Jurkat, Clone E6-1 (cell line): Measurements from ENCODE around the gene ZG16. TPM values are rescaled to one million over a fixed set of nuclear protein-coding genes. Genes with fewer than 3 reads are reported as not detected.
"Not testable (repeated sequence)": the region's sequence is repeated elsewhere in the genome, so short reads cannot be mapped to it uniquely, and the experiment has no call there.

ENCODE experiments used
- DNase-seq: peaks from one replicate; pipeline ENCODE4 v3.0.0-alpha.2; 2011; ENCODE audit warnings: low read depth, low spot score
- H3K4me3 ChIP-seq: 2 replicates; pipeline ENCODE4 v1.5.1; 2011; ENCODE audit warnings: mild to moderate bottlenecking, low read length, control low read depth, moderate library complexity
- polyA plus RNA-seq: library from polyadenylated mRNA; unstranded; fragments of >200 nt; gene quantifications from one replicate; pipeline ENCODE4 v1.2.1, GENCODE V29; 2012; ENCODE audit warnings: missing spikeins; ENCODE audit not compliant: insufficient read length, insufficient read depth

ZG16 gene, protein sequence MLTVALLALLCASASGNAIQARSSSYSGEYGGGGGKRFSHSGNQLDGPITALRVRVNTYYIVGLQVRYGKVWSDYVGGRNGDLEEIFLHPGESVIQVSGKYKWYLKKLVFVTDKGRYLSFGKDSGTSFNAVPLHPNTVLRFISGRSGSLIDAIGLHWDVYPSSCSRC
- polyA plus RNA-seq = not detected

DNA sequence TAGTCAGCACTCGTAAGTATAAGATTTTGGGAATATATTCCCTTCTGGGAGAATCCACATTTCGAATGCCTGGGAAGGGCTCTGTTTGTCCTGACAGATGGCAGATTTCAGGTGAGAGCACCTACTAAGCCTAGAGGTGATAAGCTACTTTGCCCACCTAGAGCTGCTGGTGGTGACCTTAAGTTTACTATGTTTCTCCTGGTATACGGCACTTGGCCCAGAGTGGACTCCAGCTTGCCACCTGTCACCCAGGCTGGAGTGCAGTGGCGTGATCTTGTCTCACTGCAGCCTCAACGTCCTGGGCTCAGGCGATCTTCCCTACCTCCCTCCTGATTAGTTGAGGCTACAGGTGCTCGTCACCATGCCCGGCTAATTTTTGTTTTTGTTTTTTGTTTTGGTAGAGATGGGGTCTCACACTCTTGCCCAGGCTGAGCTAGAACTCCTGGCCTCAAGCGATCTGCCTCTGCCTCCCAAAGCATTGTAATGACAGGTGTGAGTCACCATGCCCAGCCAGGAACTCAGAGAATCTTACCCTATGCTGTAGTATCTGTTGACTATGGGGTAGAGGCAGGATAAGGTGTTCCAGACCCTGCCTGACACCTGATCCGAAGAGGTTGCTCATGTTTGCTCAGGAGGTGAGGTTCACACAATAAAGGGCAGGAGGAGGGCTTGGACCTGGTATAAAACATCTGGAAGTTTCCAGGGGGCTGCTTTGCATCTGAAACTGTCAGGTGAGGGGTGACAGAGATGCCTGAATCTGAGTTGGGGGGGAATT is at the start of gene ZG16:
Gene ZG16, plus strand, starts transcription at position 681 of the 775 bp plus-strand sequence. CDS start 1,011 bp downstream, outside the sequence.
- no peak for DNase-seq

DNA sequence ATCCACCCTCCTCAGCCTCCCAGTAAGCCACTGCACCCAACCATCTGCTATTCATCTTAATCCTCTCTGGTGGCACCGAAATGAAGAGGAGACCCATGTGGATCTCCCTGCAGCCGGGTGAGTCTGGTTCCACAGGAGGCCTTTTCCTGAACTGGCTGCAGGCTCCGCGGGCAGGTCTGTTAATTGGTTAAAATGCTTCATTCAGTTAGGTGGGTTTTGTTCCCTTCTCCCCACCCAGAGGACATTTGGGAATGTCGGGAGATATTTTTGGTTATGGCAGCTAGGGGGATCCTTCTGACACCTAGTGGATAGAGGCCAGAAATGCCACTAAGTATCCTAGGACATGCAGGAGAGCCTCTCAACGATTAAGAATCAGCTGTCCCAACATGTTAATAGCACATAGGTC is 48.9 kb upstream of the ZG16 start:
- peak; percentile 31 for DNase-seq
- no peak overlapping the region for H3K4me3 ChIP-seq

More for the DNA sequence above, at the start of gene ZG16:
- no peak within 1 kb of the TSS for H3K4me3 ChIP-seq

DNA sequence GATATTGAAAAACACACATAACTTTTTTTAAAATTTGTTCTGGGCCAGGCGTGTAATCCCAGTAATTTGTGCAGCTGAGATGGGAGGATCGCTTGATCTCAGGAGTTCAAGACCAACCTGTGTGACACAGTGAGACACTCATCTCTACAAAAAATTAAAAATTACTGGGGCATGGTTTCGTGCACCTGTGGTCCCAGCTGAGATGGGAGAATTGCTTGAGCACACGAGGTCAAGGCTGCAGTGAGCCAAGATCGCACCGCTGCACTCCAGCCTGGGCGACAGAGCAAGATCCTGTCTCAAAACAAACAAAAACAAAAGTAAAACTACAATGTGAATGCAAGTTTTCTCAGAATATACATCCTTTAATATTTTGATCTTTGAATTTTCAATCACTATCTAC is 47.4 kb upstream of the ZG16 start:
- DNase-seq = no peak
- H3K4me3 ChIP-seq = no peak overlapping the region

DNA sequence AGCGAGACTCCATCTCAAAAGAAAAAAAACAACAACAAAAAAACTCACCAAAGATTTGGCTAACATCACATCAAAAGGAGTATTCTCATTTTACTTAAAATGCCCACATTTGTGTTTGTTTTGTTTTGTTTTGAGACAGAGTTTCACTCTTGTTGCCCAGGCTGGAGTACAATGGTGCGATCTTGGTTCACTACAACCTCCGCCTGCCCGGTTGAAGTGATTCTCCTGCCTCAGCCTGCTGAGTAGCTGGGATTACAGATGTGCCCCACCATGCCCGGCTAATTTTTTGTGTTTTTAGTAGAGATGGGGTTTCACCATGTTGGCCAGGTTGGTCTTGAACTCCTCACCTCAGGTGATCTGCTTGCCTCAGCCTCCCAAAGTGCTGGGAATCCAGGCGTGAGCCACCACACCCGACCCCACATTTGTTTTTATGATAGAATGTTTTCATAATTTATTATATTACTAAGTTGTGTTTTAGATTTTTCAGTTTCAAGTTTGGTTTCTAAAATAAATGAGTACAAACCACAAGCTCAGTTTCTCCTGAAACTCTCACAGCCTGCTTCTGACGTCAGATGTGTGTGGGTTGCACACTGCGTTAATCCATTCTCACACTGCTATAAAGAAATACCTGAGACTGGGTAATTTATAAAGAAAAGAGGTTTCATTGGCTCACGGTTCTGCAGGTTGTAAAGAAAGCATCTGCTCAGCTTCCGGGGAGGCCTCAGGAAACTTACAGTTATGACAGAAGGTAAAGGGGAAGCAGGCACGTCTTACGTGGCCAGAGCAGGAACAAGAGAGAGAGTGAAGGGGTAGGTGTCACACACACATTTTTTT is 46.1 kb upstream of the ZG16 start:
- not testable (repeated sequence) for DNase-seq, H3K4me3 ChIP-seq

DNA sequence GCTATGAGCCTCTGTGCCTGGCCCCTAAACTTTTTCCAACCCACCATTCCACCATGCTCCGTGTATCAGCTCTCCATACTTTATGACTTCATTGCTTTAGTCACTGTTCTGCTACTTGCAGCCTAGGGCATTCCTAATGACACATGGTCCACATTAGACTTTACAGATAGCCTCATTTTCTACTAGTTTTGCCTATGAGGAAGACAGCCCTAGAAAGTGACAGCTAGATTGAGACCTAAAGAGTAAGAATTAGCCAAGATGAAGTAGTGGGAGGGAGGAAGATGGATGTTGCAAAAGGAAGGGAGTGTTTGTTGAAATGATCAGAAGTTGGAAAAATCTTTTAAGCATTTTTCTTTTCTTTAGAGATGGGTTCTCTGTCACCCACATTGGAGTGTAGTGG is 43.3 kb upstream of the ZG16 start:
- no peak overlapping the region for H3K4me3 ChIP-seq
- DNase-seq = no peak

DNA sequence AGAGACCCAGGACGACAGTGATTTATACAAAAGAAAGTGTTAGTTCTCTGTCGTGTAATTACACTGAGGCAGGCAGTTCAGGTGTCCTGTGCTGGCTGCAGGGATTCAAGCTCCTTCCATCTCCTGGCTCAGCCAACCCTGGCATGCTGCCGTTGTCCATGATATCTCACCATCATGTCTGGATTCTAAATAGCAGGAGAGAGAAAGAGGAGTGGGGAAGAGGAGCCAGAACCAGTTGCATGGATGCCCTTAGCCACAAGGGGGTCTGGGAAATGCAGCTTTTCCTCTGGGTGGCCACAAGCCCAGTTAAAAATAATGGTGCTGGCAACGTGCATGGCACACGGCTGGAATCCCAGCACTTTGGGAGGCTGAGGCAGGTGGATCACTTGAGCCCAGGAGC is 41.9 kb upstream of the ZG16 start:
- no peak overlapping the region for H3K4me3 ChIP-seq
- DNase-seq = no peak

DNA sequence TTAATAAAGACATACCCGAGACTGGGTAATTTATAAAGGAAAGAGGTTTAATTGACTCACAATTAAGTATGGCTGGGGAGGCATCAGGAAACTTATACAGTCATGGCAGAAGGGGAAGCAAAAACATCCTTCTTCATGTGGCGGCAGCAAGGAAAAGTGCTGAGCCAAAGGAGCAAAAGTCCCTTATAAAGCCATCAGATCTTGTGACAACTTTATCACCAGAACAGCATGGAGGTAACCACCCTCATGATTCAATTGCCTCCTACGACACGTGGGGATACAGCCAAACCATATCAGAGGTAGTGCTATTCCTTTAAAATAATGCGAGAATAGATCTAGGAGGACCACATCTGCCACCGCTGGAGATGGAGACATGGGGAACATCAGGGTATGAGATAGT is 41.3 kb upstream of the ZG16 start:
- no peak overlapping the region for H3K4me3 ChIP-seq
- no peak for DNase-seq

DNA sequence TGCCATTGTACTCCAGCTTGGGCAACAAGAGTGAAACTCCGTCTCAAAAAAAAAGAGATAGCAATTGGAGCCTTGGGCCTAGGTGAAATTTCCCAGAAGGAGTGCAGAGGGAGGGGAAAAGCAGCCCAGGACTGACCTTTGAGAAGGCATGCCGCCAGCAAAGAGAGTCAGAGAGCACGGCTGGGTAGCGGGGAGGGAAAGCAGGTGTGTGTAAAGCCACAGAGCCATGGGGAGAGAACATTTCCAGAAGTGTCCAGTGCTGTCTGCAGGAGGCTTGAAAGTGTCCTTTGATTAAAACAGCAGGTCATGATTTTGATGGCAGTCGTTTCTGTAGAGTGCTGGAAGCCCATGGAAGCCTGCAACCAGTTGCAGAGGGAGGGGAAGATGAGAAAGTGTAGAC is 40.3 kb upstream of the ZG16 start:
- DNase-seq = no peak
- H3K4me3 ChIP-seq = no peak overlapping the region

DNA sequence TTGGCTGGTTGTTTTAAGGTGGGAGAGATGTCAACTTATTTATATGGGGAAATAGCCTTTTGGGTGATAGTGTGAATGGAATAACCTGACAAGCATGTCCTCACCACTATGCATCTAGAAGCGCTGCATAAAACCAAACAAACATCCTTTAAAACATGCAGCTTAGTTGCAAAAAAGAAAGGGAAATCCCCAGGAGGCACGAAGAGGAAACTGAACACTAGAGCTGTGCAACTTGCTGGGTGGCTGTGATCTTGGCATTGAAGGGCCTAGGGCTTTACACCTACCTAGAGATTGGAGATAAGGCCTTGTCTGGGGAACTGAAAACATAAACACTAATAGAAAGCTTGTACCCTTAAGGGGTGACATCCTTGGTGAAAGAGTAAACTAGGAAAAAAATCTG is 39.5 kb upstream of the ZG16 start:
- DNase-seq = peak; percentile 46
- no peak overlapping the region for H3K4me3 ChIP-seq

DNA sequence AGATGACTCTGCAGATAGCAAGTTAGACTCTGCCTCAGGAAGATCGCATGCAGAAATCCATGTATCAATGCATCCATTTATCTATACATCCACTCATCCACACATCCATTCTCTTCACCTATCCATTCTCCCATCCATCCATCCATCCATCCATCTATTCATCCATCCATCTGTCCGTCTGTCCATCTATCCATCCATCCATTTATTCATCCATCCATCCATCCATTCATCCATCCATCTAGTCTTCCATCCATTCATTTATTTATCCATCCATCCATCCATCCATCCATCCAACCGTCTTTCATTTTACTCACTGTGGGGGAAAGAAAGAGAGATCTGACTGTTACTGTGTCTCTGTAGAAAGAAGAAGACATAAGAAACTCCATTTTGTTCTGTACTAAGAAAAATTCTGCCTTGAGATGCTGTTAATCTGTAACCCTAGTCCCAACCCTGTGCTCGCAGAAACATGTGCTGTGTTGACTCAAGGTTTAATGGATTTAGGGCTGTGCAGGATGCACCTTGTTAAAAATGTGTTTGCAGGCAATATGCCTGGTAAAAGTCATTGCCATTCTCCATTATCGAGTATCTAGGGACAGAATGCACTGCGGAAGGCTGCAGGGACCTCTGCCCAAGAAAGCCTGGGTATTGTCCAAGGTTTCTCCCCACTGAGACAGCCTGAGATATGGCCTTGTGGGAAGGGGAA is 38.0 kb upstream of the ZG16 start:
- not testable (repeated sequence) for DNase-seq, H3K4me3 ChIP-seq

DNA sequence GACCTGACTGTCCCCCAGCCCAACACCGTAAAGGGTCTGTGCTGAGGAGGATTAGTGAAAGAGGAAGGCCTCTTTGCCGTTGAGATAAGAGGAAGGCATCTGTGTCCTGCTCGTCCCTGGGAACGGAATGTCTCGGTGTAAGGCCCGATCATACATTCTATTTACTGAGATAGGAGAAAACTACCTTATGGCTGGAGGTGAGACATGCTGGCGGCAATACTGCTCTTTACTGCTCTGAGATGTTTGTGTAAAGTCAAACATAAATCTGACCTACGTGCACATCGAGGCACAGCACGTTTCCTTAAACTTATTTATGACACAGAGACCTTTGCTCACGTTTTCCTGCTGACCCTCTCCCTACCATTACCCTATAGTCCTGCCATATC is 37.4 kb upstream of the ZG16 start:
- DNase-seq, H3K4me3 ChIP-seq: not testable (repeated sequence)

DNA sequence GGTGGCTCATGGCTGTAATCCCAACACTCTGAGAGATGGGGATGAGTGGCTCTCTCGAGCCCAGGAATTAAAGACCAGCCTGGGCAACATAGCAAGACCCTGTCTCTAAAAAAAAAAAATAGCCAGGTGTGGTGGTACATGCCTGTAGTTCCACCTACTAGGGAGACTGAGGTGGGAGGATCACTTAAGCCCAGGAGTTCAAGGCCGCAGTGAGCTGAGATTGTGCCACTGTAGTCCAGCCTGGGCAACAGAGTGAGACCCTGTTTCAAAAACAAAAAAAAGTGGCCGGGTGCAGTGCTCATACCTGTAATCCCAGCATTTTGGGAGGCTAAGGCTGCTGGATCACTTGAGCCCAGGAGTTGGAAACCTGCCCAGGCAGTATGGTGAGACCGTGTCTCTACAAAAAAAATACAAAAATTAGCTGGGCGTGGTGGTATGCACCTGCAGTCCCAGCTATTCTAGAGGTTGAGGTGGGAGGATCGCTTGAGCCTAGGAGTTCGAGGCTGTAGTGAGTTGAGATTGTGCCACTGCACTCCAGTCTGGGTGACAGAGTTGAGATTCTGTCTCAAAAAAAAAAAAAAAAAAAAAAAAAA is 35.3 kb upstream of the ZG16 start:
- DNase-seq = no peak
- no peak overlapping the region for H3K4me3 ChIP-seq

DNA sequence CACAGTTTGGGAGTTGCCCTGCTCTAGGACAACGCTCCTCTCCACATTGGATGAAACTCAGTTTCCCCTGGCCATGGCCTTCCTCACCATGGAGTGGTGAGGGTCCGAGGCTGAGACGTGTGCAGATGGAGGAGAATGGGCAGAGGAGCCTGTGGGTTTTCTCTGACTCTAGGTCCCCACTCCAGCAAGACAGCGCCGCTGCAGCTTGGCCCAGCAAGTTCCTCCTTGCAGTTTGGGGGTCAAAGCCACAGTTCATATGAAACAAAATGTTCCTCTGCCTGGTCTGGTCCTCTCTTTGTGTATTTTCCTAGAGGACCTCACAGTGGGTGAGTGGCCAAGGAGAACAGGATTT is 34.6 kb upstream of the ZG16 start:
- DNase-seq = no peak
- no peak overlapping the region for H3K4me3 ChIP-seq

DNA sequence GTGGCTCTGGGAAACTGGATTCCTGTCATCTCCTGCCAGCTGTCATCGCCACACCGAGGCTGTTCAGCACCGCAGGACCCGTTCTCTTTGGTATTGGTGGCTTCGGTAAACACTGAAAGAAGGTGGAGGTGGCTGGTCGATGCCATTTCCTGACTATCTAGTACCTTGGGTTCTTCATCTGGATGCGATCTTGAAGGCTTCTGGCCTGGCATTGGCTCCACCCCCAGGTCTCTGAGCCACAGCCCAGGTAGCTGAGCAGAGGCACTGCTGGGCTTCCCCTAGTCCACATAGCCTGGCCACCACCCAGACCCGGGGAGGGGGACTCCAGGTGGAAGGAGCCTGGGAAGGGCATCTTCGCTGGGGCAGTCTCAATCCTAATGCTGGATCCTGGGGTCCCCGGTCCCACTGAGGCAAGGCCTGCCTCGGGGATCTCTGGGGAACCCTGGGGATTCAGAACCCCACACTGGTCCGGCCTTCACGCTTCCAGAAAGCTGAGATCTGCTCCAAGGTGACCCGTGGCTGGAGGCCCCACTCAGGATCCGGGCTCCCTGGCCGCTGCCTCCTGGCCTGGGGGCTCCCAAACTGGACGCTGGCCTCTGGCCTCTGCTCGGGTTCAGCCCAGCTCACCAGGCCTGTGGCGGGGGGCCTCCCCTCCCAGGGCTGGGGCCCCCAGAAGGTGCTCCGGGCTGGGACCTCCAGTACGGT is 34.1 kb upstream of the ZG16 start:
- DNase-seq = no peak
- no peak overlapping the region for H3K4me3 ChIP-seq

DNA sequence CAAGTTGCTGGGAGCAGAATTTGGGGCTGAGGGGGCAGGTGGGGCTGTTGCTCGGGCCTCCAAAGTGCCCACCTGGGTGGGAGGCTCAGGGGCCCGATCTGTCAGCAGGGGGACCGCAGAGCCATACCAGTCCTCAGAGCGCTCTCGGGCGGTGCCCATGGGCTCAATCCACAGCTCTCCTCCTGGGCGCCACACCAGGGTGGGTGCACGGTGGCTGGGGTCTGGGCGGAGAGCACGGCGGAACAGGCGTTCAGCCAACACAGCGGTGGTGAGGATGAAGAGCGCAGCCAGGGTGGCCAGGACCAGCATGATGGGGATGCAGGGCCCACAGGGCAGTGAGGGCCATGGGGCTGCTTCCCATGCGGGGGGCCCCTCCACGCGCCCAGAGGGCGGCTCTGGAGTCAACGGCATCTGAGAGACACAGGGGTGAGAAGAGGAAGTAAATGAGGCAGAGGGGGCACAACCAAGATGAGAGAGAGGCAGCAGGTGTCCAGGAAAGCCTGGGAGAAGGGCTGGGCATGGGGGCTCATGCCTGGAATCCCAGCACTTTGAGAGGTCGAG is 33.4 kb upstream of the ZG16 start:
- no peak for DNase-seq
- peak overlapping the region; percentile 86 for H3K4me3 ChIP-seq

DNA sequence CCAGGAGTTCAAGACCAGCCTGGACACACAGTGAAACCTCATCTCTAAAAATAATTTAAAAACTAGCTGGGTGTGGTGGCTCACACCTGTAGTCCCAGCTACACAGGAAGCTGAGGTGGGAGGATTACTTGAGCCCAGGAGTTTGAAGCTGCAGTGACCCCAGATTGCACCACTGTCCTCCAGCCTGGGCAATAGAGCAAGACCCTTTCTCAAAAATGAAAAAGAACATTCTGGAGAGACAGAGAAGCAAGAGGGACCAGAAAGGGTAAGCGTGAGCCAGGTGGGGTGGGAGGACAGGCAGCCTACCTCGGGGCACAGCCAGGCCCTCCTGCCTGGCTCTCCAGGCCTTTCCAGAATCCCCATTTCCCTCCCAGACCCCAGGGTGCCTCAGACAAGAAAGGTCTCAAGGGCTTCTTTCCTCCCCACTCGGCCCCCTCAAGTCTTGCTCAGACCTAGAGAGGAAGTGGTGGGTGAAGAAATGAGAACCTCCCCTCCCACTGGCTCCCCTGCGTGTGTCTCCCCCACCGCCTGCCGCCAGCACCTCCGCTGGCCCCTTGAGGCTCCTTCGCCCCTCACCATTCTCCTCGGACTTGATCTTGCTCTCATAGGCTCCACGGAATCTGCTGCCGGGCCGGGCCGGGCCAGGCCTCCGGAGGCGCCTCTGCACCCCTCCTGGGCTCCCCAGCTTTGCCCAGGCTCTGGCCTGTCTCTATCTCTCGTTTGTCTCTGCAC is 32.8 kb upstream of the ZG16 start:
- DNase-seq = peak; percentile 56

DNA sequence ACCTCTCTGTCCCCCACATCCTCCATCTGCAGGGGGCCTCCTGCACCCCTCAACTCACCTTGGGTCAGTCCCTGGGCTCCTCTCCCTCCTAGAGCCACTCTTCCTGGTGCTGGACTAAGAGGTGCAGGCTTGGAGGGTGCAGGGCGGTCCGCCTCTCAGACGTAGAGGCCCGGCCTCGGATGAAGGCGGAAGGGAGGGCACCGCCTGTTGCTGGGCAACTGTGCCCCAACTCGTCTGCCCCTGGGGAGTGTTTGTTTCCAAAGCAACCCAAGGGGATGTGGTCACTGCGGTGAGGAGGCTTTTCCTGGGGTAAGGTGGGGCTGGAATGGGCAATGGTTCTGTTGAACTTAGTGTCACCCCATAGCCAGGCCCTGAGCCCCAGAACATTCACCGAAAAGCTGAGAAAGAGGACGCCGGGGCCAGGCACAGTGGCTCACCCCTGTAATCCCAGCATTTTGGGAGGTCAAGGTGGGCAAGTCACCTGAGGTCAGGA is 32.2 kb upstream of the ZG16 start, which contains the start of gene C16orf54:
Gene C16orf54, minus strand, starts transcription at position 138 of the 493 bp plus-strand sequence. CDS start 1,039 bp downstream, outside the sequence.
- H3K4me3 ChIP-seq = peak within 1 kb of the TSS; percentile 86
- DNase-seq = peak; percentile 96

More for the DNA sequence above, 32.8 kb upstream of the ZG16 start:
- H3K4me3 ChIP-seq = peak overlapping the region; percentile 86
